Left colon (tissue), 2 donors: Measurements from ENCODE around the gene ABCC3. TPM values are rescaled to one million over a fixed set of nuclear protein-coding genes. Genes with fewer than 3 reads are reported as not detected.
"Not testable (repeated sequence)": the region's sequence is repeated elsewhere in the genome, so short reads cannot be mapped to it uniquely, and the experiment has no call there.

ENCODE experiments used
- ATAC-seq: fragments of 200-7000 bp; cut with Tn5 transposase; one replicate; pipeline ENCODE4 v1.9.1; 2020; ENCODE audit warnings: mild to moderate bottlenecking, moderate library complexity
- DNase-seq, 2 donors: peaks; one replicate each; pipeline ENCODE4 v3.0.0-alpha.2; 2020
- intact Hi-C, 2 donors: fragments of 100-400 bp; cut with DNase I in 1 of 2; cut with micrococcal nuclease in 1 of 2; formaldehyde crosslinking; loops; one replicate each; pipeline versions ENCODE4 v1.11.2 to v1.14.0; 2022; cut with DNase I, micrococcal nuclease
- total RNA-seq, 2 donors: library from RNA; stranded (reverse); fragmentation: NEBNext Ultra II Directional; extraction: Animal tissue kit (Norgen Biotek cat#: 25700); gene quantifications; one replicate each; pipeline ENCODE4 v1.2.1, GENCODE V29; 2021
- donor health status: DM: no; HTN: no; CAD: no.
- donor health status: DM: yes; HTN: yes; CAD: no.

Gene ABCC3
- total RNA-seq, 2 donors from 2014 or later = 251 to 373 TPM

- intact Hi-C loops = no loop called here
- DNase-seq (no peak), ATAC-seq (peak; percentile 32)
These were observed 73.6 kb downstream of the ABCC3 start for GRCh38 chr17:50708050-50709000.

DNA sequence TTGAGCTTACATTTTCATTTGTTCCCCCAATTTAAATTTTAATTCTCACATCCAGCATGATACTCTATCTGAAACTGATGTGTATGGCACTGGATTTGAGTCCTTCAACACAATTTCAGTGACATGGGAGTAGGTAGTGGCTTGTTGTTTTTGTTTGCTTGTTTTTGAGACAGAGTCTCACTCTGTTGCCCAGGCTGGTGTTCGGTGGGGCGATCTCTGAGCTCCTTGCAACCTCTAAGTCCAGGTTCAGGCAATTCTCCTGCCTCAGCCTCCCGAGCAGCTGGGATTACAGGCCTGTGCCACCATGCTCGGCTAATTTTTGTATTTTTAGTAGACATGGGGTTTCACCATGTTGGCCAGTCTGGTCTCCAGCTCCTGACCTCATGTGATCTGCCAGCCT is 74.4 kb downstream of the ABCC3 start:
- DNase-seq, intact Hi-C loops, ATAC-seq: not testable (repeated sequence)

DNA sequence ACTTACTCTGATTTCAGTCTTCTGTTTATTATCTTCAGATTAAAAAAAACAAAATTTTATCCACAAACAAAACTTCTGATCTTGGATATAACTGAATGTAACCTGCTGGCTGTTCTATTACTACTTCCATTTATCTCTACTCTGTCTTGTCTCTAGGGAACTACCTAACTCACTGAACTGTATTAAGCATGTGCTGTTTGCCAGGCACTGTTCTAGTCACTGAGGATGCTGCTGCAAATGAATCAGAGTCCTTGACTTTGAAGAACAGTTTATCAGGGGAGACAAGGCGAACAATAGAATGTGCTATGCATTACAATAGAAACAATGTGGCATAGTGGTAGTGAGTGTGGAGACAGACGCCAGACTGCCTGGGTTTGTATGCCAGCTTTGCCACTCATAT is 75.3 kb downstream of the ABCC3 start:
- DNase-seq (no peak), ATAC-seq (no peak)
- intact Hi-C loops = no loop called here

DNA sequence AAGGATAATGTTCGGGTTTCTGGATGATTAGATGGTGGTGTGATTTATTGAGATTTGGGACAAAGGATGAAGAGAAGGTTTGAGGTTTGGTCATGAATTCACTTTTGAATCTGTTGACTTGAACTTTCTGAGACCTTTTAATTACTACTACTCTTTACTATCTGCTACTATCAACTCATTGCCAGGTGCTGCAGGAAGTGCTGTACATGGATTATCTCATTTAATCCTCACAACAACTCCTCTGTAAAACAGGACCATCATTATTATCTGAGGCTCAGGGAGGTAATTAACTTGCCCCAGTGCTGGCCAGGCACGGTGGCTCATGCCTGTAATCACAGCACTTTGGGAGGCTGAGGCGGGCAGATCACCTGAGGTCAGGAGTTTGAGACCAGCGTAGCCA is 76.0 kb downstream of the ABCC3 start:
- intact Hi-C loops = no loop called here
- no peak for ATAC-seq
- DNase-seq = no peak

- ATAC-seq (no peak), DNase-seq (no peak)
- intact Hi-C loops = no loop called here
These were observed 78.0 kb downstream of the ABCC3 start for GRCh38 chr17:50712641-50713040.

- intact Hi-C loops = no loop called here
- DNase-seq (no peak), ATAC-seq (no peak)
These were observed 80.8 kb downstream of the ABCC3 start for GRCh38 chr17:50715471-50715870.

DNA sequence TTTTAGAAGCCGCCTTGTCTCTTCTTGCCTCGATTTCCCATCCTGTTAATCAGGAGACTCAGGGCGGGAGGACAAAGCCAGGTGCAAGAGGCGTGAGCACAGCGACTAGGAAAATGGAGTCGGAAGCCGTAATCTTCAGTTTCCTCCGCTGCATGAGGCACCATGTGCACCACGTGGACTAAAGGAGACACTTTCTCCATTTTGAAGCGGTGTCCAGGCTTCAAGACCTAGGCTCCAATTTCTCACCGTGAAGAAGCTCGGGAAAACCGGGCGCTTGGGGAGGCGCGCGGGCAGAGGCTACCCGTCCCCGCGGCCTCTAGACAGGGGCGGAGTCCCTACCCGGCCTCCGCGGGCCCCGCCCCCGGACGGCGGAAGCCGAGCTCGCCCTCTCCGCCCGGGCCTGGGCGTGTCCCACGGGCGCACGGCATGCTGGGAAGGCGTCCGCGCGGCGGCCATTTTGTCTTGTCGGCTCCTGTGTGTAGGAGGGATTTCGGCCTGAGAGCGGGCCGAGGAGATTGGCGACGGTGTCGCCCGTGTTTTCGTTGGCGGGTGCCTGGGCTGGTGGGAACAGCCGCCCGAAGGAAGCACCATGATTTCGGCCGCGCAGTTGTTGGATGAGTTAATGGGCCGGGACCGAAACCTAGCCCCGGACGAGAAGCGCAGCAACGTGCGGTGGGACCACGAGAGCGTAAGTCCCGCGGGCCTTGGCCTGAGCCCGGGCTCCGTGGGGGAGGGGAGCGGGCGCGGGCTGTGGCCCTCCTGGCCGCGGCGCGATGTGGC is 84.7 kb downstream of the ABCC3 start, which contains the start of gene LUC7L3:
LUC7L3 (plus strand) TSS at position 460 of the 780 bp plus-strand sequence; CDS start at position 590, 130 bp downstream.
- DNase-seq = peak; percentile 91 to 95
- ATAC-seq = peak; percentile 94
- intact Hi-C loops = no loop called here

- ATAC-seq = peak; percentile 3
These were observed 85.5 kb downstream of the ABCC3 start for GRCh38 chr17:50719924-50720794.

GRCh38 chr17:50721194-50722010 is 86.7 kb downstream of the ABCC3 start:
- intact Hi-C loops = no loop called here
- DNase-seq (no peak), ATAC-seq (peak; percentile 21)

More at GRCh38 chr17:50719924-50720794, 85.5 kb downstream of the ABCC3 start:
- DNase-seq = no peak
- intact Hi-C loops = no loop called here

DNA sequence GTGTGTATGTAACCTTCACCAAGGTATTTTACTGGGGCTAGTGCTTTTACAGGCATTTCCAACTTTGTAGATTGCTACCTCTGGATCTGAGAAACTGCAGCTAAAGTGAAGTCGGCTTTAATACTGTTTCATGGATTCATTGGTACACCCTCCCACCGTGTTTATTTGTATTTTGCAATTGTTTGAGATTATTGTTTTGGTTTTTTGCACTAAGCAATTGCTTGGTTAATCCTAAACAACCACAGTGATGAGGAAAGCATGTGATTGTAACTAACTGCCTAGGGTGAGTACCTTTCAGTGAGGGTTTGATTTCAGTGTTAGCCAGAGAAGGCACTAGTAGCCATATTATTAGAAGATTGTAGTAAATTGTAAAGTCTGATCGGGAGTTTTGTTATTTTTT is 88.1 kb downstream of the ABCC3 start:
- no peak for ATAC-seq
- intact Hi-C loops = no loop called here
- DNase-seq = no peak

DNA sequence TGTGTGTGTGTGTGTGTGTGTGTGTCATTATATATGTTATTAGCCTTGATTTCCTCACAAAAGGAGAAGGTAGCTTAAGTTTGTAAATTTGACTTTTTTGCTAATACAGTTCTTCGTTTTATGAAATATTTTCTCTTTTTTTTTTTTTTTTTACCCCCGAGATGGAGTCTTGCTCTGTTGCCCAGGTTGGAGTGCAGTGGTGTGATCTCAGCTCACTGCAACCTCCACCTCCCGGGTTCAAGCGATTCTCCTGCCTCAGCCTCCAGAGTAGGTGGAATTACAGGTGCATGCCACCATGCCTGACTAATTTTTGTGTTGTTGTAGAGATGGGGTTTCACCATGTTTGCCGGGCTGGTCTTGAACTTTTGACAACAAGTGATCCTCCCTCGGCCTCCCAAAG is 89.9 kb downstream of the ABCC3 start:
- ATAC-seq, intact Hi-C loops, DNase-seq: not testable (repeated sequence)

GRCh38 chr17:50725769-50726655 is 91.3 kb downstream of the ABCC3 start:
- peak; percentile 49 for ATAC-seq
- DNase-seq = no peak
- intact Hi-C loops = no loop called here

DNA sequence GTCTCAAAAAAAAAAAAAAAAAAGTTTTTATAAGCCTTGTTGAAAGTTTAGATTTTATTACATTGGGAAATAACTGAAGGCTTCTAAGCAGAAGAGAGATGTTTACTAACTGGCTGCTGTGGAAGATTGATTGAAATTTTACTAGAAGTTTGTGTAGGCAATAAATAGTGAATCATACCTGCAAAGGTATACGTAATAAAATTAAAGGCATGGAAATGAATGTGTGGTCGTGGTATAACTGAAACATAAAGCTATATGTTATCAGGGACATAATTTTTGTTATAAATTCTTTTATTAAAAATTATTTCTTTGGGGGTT is 93.4 kb downstream of the ABCC3 start:
- intact Hi-C loops = no loop called here
- DNase-seq (no peak), ATAC-seq (no peak)

GRCh38 chr17:50728881-50729765 is 94.4 kb downstream of the ABCC3 start:
- no peak for DNase-seq
- intact Hi-C loops = no loop called here
- no peak for ATAC-seq

DNA sequence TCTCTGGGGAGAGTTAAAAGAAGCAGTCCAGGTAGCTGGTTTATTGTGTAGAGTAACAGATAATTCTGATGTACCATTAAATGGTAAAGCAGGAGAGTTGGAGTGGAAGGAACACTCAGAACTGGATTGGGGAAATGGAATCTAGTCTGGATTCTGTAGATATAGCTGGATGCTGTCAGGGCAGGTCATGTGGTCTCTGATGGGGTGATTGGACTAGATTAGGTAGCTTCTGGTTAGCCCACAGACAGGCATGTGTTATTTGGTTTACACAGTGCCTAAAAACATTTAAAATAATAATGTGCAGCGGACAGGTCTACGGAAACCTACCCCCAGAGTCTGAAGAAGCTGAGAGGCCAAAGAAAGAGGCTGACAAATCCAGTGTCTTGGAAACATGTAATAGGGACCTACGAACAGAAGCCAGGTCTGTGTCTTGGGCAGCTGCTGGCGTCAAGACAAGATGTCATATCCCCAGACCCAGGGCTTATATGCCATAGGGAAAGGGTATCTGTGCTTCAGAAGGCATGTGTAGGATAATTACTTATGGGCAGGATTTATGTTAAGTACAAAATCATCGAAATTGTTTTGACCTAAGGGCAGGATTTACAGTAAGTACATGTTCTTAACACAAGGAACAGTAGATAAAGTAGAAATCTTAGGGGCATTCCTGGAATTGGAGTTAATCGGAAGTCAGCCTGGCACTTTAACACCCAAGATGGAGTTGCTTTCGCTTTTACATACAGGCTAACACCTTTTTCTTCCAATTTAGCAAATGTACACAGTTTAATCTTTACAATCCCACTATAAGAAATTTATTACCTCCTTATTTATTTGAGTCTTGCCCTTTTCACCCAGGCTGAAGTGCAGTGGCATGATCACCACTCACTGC is 97.1 kb downstream of the ABCC3 start:
- intact Hi-C loops = no loop called here
- peak; percentile 47 for ATAC-seq
- no peak for DNase-seq
